Central memory CD8-positive, alpha-beta T cell (primary cell): ENCODE measurements around the gene AP4B1.
A peak's percentile ranks its signal among the peaks of the same experiment; 100 is the strongest.

ENCODE experiments used
- ATAC-seq: fragments of 150-1000 bp; cut with Tn5 transposase; replicated peaks from 2 replicates; pipeline ENCODE4 v1.10.0; 2022; ENCODE audit warnings: mild to moderate bottlenecking, moderate FRiP score, moderate number of reproducible peaks; ENCODE audit not compliant: poor library complexity, severe bottlenecking; ENCODE audit errors: extremely low read depth
- DNase-seq, 2 donors: peaks; one replicate each; pipeline ENCODE4 v3.0.0; 2021; ENCODE audit warnings: low spot score in 2 of 2
- H3K27ac Mint-ChIP-seq: one replicate; pipeline ENCODE4 v1.8.0; 2022; ENCODE audit warnings: low read depth, mild to moderate bottlenecking, moderate library complexity, mixed read lengths
- H3K27me3 Mint-ChIP-seq: one replicate; pipeline ENCODE4 v1.8.0; 2022; ENCODE audit warnings: mixed read lengths
- H3K36me3 Mint-ChIP-seq: one replicate; pipeline ENCODE4 v1.8.0; 2022; ENCODE audit warnings: mild to moderate bottlenecking, moderate library complexity, mixed read lengths; ENCODE audit not compliant: insufficient read depth
- H3K4me1 Mint-ChIP-seq: one replicate; pipeline ENCODE4 v1.8.0; 2022; ENCODE audit warnings: mixed read lengths
- H3K4me3 Mint-ChIP-seq: one replicate; pipeline ENCODE4 v1.8.0; 2022; ENCODE audit warnings: mild to moderate bottlenecking, moderate library complexity, mixed read lengths
- H3K9me3 Mint-ChIP-seq: one replicate; pipeline ENCODE4 v1.8.0; 2022; ENCODE audit warnings: mixed read lengths

The AP4B1 gene

DNA sequence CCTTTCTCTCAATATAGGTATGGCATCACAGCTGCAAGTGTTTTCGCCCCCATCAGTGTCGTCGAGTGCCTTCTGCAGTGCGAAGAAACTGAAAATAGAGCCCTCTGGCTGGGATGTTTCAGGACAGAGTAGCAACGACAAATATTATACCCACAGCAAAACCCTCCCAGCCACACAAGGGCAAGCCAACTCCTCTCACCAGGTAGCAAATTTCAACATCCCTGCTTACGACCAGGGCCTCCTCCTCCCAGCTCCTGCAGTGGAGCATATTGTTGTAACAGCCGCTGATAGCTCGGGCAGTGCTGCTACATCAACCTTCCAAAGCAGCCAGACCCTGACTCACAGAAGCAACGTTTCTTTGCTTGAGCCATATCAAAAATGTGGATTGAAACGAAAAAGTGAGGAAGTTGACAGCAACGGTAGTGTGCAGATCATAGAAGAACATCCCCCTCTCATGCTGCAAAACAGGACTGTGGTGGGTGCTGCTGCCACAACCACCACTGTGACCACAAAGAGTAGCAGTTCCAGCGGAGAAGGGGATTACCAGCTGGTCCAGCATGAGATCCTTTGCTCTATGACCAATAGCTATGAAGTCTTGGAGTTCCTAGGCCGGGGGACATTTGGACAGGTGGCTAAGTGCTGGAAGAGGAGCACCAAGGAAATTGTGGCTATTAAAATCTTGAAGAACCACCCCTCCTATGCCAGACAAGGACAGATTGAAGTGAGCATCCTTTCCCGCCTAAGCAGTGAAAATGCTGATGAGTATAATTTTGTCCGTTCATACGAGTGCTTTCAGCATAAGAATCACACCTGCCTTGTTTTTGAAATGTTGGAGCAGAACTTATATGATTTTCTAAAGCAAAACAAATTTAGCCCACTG is 36.0 kb upstream of the AP4B1 start:
- Mint-ChIP-seq H3K9me3 (no peaks in the 10 kb centered on the region), H3K4me3 (peak overlapping the region; percentile 74), H3K27ac (peak overlapping the region; percentile 71), H3K27me3 (no peaks in the 10 kb centered on the region), H3K36me3 (peaks cover 46% of the 10 kb centered on the region), H3K4me1 (peaks cover 74% of the 10 kb centered on the region)
- peak; percentile 49 for ATAC-seq
- DNase-seq, result peak in 1 of 2 donors; percentile 30

DNA sequence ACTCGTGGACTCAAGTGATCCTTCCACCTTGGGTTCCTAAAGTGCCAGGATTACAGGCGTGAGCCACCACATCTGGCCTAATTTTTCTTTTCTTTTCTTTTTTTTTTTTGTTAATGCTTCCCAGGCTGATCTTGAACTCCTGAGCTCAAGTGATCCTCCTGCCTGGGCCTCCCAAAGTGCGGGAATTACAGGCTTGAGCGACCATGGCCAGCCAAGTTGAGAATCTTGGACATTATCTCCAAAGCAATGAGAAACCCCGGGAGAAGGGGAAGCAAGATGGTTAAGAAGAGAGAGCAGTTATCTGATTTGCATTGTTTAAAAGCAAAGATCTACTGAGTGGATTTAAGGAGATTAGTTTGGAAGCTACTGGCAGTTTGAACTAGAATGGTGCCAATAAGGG is 33.6 kb upstream of the AP4B1 start:
- H3K36me3 Mint-ChIP-seq, result peaks cover 39% of the 10 kb centered on the region

DNA sequence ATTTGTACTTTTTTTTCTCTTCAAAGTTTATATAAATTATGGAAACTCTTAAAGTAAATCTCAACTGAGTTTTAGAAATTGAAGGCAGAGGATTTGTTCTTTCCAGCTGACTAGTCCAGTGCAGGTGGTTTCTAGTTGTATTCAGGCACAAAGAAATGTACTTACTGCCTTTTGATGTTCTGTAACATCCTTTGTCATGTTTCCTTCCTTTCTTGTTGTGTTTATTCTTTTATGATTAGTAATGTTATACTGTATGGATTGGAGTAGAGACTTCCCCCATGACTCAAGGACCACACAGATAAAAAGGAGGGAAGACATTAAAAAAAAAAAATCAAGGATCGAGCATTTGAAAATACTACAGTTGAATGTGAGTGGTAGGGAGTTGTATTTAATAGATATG is 32.5 kb upstream of the AP4B1 start:
- no peak for ATAC-seq

More for the DNA sequence above, 33.6 kb upstream of the AP4B1 start:
- Mint-ChIP-seq H3K27ac (peak overlapping the region; percentile 89), H3K4me3 (peak overlapping the region; percentile 51), H3K27me3 (no peaks in the 10 kb centered on the region), H3K4me1 (peaks cover 74% of the 10 kb centered on the region), H3K9me3 (no peaks in the 10 kb centered on the region)
- ATAC-seq (no peak), DNase-seq (no peak)

DNA sequence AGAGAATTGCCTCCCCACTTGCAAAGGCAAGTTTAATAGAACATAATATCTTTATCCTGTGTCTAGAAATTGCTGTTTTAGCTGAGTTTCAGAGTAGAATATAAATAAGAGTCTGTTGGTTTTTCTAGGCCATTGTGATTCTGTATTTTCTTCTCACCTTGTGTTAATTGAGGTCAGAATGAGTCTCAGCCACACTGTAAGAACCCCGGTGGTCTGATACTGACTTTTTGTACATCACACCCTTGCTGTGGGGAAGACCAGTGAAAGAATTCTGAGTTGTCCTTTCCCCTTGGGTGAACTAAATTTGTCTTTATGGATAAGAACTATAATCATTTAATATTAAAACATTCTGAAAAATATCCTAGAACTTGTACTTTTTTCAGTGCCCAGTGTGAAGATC is 31.4 kb upstream of the AP4B1 start:
- no peak overlapping the region for H3K4me3 Mint-ChIP-seq
- H3K36me3 Mint-ChIP-seq, result peaks cover 44% of the 10 kb centered on the region
- ATAC-seq, result peak; percentile 19
- no peaks in the 10 kb centered on the region for H3K27me3 Mint-ChIP-seq
- no peaks in the 10 kb centered on the region for H3K9me3 Mint-ChIP-seq
- no peak for DNase-seq
- H3K4me1 Mint-ChIP-seq, result peaks cover 86% of the 10 kb centered on the region
- H3K27ac Mint-ChIP-seq, result peak overlapping the region; percentile 50

More for the DNA sequence above, 32.5 kb upstream of the AP4B1 start:
- H3K4me3 Mint-ChIP-seq, result peak overlapping the region; percentile 51
- no peak for DNase-seq
- H3K36me3 Mint-ChIP-seq, result peaks cover 38% of the 10 kb centered on the region
- no peaks in the 10 kb centered on the region for H3K9me3 Mint-ChIP-seq
- peak overlapping the region; percentile 89 for H3K27ac Mint-ChIP-seq
- H3K4me1 Mint-ChIP-seq, result peaks cover 80% of the 10 kb centered on the region
- no peaks in the 10 kb centered on the region for H3K27me3 Mint-ChIP-seq

DNA sequence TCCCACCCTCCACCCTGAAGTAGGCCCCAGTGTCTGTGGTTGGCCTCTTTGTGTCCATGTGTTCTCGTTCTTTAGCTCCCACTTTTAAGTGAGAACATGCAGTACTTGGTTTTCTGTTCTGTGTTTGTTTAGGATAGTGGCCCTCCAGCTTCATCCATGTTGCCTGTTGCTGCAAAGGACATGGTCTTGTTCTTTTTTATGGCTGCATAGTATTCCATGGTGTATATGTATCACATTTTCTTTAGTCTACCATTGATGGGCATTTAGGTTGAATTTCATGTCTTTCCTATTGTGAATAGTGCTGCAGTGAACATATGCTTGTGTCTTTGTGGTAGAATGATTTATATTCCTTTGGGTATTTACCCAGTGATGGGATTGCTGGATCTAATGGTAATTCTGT is 30.6 kb upstream of the AP4B1 start:
- no peak overlapping the region for H3K4me3 Mint-ChIP-seq
- DNase-seq, result no peak
- H3K4me1 Mint-ChIP-seq, result peaks cover 86% of the 10 kb centered on the region
- no peaks in the 10 kb centered on the region for H3K9me3 Mint-ChIP-seq
- peaks cover 44% of the 10 kb centered on the region for H3K36me3 Mint-ChIP-seq
- no peak for ATAC-seq
- H3K27ac Mint-ChIP-seq, result no peak overlapping the region
- H3K27me3 Mint-ChIP-seq, result no peaks in the 10 kb centered on the region

DNA sequence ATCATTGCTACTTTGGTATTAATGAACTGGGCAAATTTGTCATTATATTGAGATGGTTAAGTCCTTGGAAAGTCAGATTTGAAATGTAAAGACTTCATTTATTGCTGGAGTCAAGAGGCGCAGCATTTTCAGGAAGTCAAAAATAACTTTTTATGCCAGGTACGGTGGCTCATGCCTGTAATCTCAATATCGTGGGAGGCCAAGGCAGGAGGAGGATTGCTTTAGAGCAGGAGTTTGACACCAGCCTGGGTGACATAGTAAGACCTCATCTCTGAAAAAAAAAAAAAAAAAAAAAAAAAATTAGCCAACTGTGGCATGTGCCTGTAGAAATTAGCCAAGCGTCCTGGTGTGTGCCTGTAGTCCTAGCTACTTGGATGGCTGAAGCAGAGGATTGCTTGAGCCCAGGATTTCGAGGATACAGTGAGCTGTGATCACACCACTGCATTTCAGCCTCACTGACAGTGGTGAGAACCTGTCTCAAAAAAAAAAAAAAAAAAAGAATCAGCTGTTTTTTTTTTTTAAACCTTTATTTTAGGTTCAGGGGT is 30.0 kb upstream of the AP4B1 start:
- H3K4me1 Mint-ChIP-seq, result peaks cover 82% of the 10 kb centered on the region
- no peaks in the 10 kb centered on the region for H3K27me3 Mint-ChIP-seq
- H3K27ac Mint-ChIP-seq, result no peak overlapping the region
- no peak for DNase-seq
- no peak for ATAC-seq
- H3K36me3 Mint-ChIP-seq, result peaks cover 46% of the 10 kb centered on the region
- no peaks in the 10 kb centered on the region for H3K9me3 Mint-ChIP-seq
- H3K4me3 Mint-ChIP-seq, result no peak overlapping the region

DNA sequence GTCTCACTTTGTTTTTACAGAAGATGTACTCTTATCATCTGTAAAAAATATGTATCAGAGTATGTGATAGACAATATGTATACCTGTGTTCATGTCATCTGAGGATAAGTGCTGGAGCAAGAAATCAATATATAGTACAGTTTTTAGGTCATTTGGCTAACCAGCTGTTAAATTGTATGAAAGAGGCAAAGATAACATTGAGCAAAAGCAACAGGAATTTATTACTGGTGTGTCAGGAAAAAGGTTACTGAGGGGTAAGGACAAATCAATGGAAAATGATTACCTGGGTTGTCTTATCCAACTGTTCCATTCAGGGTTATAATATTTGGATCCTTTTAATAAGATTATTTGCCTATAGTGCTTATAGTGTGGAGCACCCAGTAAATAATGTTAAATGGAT is 29.4 kb upstream of the AP4B1 start:
- Mint-ChIP-seq H3K4me1 (peaks cover 79% of the 10 kb centered on the region), H3K9me3 (no peaks in the 10 kb centered on the region), H3K4me3 (peak overlapping the region; percentile 92), H3K27ac (peak overlapping the region; percentile 99), H3K36me3 (peaks cover 50% of the 10 kb centered on the region), H3K27me3 (no peaks in the 10 kb centered on the region)
- ATAC-seq (no peak), DNase-seq (no peak)

DNA sequence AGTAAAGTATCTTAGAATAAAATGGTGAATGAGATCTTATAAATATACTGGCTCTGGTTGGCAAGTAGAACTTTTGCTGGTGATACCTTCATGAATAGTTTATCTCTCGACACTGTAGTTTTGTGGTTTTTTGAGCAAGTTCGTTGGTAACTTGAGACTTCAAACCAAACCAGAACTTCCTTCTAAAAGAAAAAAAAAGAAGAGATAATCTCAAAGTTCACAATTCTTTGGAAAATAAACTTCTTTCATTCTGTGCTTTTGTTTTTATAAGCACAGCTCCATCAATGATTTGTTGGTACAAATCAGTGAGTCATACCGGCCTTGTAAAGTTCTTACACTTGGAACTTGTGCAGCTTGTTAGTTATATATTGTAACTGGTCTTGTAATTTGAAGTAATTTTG is 26.9 kb upstream of the AP4B1 start:
- Mint-ChIP-seq H3K36me3 (peaks cover 43% of the 10 kb centered on the region), H3K4me3 (peak overlapping the region; percentile 92), H3K27me3 (no peaks in the 10 kb centered on the region), H3K27ac (peak overlapping the region; percentile 99), H3K4me1 (peaks cover 69% of the 10 kb centered on the region), H3K9me3 (no peaks in the 10 kb centered on the region)
- no peak for ATAC-seq
- DNase-seq, result no peak

DNA sequence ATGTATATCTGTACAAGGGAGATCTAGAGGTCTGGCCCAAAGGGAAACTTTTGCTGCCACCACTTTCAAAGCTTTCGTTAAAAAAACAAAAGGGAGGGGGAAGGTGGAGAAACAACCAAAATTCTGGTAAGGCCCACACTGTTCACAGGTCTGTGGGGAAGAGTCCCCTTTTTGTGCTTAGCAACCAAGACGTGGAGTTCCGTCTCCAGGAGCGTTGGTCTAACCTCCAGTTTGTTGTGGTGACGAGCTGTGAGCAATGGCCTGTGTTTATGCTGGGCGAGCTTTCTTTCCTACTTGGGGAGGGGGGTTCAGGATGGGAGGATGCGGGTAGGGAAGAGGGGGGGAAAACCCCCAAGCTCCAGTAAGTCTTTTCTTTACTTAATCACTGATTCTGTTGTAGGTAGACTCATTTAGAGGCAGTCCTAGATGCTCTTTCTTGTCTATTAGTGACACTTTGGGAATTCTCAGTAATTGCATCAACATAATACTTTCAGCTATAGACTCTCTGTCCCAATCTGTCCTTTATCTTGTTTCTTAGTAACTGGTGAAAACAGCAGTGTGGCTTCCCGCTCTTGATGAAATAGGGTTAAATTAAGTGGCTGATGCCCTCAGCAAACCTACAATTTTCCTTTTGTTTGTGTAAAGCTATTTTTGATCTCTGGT is 26.0 kb upstream of the AP4B1 start:
- peaks cover 64% of the 10 kb centered on the region for H3K4me1 Mint-ChIP-seq
- DNase-seq (peak; percentile 48 to 80), ATAC-seq (peak; percentile 55)
- H3K27ac Mint-ChIP-seq, result peak overlapping the region; percentile 99
- H3K4me3 Mint-ChIP-seq, result peak overlapping the region; percentile 92
- H3K27me3 Mint-ChIP-seq, result no peaks in the 10 kb centered on the region
- no peaks in the 10 kb centered on the region for H3K9me3 Mint-ChIP-seq
- peaks cover 44% of the 10 kb centered on the region for H3K36me3 Mint-ChIP-seq

DNA sequence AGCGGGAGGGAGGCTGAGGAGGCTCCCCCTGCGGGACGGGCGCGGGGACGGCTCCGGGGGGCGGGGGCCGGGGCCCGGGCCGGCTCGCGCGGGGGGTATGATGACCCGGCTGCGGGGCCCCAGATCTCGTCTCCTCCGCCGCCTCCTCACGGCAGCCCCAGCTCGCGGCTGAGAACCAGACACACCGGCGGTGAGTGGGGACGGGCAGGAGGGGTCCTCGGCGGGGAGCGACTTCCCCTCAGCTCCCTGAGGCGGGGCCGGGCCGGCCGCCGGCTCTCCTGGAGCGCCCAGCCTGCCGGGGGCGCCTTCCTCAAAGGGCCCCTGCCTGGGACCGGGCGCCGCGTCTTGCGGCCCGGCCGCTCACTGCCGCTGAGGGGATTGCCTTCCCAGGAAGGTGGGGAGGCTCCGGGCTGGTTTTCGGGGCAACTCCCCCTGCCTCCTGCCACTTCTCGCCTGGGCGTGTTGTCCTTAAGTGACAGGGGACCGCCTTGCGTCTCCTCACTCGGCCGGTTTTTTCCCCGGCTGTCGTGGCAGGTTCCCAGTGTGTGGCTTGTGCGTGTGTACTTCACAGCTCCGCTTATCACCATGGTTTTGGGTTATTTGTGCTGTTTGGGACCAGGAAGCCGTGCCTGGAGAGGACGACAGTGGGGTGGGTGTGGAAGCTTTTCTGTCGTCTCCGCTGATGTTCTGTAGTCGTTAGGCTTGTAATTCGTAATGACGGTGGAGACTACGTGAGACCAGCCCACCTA is 25.3 kb upstream of the AP4B1 start:
- H3K9me3 Mint-ChIP-seq, result no peaks in the 10 kb centered on the region
- peak overlapping the region; percentile 99 for H3K27ac Mint-ChIP-seq
- ATAC-seq, result peak; percentile 52
- peaks cover 45% of the 10 kb centered on the region for H3K36me3 Mint-ChIP-seq
- H3K27me3 Mint-ChIP-seq, result no peaks in the 10 kb centered on the region
- H3K4me1 Mint-ChIP-seq, result peaks cover 61% of the 10 kb centered on the region
- DNase-seq, result peak; percentile 66 to 86
- H3K4me3 Mint-ChIP-seq, result peak overlapping the region; percentile 92

DNA sequence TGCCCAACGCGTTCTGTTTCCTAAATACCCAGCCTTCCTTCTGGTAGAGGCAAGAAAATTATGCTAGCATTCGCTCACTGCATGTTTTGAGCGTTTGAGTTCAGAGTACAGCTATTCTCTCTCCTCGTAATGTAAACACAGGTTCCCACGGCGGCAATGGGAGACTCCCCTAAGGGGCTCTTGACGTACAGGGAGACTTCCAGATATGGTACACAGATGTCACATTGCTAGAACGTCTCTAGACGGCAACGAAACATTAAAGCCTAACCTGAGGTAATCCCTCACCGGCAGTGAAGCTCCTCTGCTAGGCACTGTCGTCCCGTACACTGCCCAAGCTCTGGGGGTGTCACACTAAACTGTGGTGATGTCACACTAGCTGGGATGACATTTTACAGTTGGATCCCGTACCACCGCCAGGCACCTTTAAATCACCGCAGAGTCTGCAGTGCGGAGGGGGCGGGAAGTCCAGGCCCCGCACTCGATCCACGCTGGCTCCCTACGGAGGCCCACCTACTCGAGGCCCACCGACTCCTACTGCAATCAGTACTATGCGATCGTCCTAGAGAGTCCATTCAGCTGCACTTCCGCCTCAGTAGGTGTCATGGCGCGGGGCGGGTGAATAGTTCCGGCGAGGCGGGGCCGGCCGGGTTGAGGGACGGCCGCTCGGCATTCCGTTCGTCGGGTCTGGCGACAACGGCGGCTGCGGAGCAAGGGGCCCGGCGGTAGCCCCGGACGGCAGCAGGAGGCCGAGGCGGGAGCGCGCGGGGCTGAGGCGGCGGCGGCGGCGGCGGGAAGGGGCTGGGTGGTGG is 24.5 kb upstream of the AP4B1 start, which contains the start of gene HIPK1:
TSS of gene HIPK1 (plus strand) at position 384 of the 809 bp plus-strand sequence.
- Mint-ChIP-seq H3K27ac (peak within 1 kb of the TSS; percentile 99), H3K27me3 (no peaks in the 10 kb centered on the region), H3K9me3 (no peaks in the 10 kb centered on the region), H3K4me3 (peak within 1 kb of the TSS; percentile 92), H3K4me1 (peaks cover 58% of the 10 kb centered on the region), H3K36me3 (peaks cover 45% of the 10 kb centered on the region)
- ATAC-seq (peak; percentile 48), DNase-seq (peak; percentile 90 to 91)
